SK-N-DZ (cell line): ENCODE measurements around the gene ALK.
A peak's percentile ranks its signal among the peaks of the same experiment; 100 is the strongest.

Experiments
- DNase-seq: peaks from one replicate; pipeline ENCODE4 v3.0.0-alpha.2; 2015; ENCODE audit warnings: low spot score

The ALK gene

DNA sequence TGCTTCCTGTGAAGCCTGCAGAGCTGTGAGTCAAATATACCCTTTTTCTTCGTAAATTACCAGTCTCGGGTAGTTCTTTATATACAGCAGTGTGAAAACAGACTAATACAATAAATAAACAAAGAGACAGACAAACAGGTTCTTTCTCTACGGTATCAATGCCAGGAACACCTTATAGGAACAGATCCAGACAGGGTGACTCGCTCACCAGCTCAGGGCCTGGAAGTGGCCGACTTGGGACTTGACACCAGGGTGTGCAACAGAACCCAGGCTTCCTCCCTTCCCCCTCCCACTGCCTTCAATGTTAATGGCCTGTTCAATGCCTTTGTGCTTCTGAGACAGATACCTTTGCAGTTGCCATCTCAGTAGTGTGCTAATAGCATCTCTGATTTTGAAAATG, 309.5 kb downstream of the ALK start:
- no peak for DNase-seq

- DNase-seq: no peak
These were observed 310.1 kb downstream of the ALK start for GRCh38 chr2:29611261-29611660.

DNA sequence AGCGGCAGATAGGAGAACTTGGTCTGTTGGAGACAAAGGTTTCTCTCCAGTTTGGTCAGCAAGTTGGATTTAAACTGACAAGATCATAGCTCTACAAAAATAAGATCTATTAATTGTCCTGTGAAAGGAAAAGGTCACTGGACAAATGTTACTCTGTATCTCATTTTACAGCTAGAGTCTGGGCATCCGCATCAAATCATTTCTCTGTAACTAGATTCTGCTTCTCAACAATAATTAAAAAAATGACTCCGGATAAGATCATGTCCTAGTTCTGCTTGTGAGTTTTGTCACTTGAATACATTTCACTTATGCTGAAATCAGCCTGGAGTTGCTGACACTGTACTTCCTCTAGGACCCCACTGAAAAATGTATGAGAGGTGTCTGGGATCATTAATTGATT, 310.8 kb downstream of the ALK start:
- DNase-seq: no peak

DNA sequence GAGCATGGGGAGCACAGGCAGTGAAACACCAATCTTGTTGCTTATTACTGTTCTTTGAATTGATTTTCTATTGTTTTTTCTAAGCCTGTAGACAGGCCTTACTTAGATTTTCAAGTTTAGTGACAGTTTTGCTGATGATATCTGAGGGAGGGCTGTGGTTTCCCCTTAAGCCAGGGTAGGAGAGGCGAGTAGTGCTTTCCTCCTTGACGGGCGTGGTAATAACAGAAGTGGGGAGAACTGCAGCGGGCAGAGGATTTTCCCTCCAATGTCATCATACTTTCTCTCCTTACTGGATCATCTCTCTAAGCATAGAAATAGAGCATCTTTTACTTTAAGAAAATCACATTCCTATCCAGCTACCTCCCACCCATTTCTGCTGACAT, 314.4 kb downstream of the ALK start:
- no peak for DNase-seq

GRCh38 chr2:29606104-29607037, 315.0 kb downstream of the ALK start:
- no peak for DNase-seq

- DNase-seq: no peak
These were observed 318.0 kb downstream of the ALK start for GRCh38 chr2:29603341-29603740.

DNA sequence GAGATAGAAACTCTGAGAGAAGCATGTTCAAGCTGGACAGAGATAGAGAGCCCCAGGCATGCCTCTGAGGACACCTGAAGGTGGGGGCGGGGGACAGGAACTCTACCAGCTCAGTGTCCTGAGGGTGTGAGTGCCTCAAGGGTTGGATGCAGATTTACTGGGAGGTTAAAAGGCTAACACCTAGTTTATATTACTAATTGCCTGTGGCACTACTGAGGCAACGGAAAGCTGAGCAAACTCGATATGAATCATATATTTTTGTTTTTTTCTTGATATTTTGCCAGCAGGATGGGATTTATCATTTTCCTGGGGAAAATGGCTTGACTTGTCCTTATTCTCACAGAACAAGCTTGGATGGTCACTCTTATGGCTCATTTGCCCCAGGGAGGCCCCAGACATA, 319.5 kb downstream of the ALK start:
- DNase-seq: no peak

GRCh38 chr2:29601321-29601720, 320.1 kb downstream of the ALK start:
- DNase-seq: no peak

DNA sequence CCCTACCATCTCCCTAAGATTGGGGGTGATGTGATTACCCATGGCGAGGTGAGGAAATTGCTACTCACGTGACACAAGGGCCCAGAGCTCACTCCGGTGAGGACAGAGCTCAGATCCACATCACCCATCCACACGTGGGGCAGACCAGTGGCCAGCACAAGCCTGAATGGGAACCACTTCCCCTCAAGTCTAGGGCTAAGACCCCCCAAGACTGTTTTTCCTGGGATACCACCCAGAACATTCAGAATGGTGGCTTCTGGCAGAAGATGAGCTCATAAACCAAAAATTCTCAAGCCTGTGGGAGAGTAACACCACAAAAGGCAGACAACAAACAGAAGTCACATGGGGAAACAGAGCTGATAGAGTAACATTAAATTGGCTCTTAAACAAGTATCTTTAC, 321.4 kb downstream of the ALK start:
- no peak for DNase-seq

DNA sequence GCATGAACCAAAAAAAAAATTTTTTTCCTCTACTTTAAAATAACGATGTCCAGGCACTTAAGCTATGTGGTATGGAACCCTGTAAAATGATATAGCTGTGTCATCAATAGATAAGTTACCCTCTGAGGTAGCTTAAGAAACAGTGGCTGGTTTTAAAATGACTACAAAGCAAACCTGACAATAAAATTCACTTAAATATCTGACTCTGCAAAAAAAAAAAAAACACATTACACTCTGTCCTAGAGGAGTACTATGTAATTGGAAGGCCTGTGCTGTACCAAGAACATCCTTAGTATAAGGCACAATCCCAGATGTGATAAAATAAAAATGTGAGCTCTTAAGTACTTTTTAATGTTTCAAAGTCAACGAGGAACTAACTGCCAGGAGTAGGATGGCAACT, 322.4 kb downstream of the ALK start:
- DNase-seq: no peak

DNA sequence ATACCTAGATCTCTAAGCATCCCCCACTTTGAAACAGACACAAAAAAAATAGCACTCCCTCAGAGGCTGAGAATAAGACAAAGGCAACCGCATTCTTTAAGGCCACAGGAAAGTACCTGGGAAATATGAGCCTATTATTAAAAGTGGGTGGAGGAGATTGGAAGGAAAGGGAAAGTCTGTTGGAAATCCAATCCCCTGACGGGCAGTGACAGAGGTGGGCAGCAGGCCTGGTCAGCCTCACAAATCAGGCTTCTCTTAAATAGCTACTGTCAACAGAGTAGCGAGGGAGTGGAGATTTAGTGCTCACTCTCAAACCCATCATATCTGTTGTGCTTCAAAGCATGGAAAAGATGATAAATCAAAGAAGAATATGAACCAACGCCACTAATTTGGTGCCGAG, 324.4 kb downstream of the ALK start:
- DNase-seq: peak; percentile 52

GRCh38 chr2:29596584-29596983, 324.8 kb downstream of the ALK start:
- no peak for DNase-seq

DNA sequence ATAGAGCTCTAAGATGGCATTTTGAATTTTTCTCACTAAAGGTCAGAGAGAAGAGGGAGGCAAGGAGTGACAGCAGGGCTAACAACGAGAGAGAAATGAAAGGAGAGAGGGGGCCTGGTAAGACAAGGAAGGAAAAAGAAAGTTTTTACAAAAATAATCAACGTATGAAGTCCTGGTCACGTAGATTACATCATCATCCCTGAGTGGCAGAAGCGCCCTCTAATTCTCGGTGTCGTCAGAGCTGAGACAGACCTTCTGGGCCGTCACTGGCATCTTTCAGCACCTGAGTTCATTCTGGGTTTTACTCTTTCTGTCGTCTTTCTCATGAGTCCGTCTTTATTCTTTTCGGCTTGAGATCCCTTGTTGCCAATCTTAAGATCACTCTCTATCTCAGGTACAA, 329.8 kb downstream of the ALK start:
- DNase-seq: no peak

DNA sequence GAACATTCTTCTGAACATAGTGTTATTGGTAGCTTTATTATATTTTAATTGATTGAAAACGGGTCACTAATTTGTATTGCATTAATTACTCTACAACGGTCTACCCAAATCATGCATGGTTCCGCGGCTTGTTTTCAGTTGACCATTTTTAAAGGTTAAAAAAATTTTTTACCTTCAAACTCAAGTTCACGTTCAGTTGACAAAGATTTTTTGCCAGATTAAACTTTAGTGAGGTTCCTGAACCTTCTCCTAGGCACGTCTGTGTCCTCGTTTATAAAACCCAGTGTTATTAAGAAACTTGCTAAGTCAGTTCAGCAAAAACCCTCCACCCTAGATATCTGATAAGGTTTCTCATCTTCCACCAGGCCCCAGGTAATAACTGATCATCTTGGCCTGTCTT, 331.2 kb downstream of the ALK start:
- DNase-seq: no peak

DNA sequence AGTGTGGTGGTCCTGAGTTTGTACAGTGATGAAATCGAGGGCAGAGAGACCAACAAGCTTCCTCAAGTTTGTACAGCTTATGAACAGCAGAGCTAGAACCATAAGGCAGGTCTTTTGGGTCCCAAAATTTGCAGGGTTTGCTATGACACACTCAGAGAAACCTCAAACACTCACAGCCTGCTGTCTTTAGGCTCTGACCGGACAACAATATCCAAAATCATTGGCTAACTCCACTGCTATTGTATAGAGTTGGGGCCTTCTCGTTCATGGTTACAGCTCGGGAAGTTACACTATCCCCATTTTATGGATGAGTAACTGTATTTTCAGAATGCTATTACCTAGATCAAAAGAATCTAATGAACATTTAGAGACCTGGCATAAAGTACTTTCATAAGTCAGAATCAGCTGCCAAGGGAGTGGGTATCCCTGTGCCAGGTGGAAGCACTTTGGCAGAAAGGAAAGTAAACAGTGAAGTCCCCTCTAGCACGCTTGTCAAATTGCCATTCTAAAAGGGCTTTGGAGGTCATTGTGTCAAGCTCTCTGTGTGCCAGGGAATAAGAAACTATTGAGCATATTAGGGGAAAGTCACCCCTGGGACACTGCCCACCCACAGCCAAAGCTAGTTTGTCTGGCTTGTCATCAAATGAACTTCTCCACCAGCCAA, 331.8 kb downstream of the ALK start:
- DNase-seq: no peak

DNA sequence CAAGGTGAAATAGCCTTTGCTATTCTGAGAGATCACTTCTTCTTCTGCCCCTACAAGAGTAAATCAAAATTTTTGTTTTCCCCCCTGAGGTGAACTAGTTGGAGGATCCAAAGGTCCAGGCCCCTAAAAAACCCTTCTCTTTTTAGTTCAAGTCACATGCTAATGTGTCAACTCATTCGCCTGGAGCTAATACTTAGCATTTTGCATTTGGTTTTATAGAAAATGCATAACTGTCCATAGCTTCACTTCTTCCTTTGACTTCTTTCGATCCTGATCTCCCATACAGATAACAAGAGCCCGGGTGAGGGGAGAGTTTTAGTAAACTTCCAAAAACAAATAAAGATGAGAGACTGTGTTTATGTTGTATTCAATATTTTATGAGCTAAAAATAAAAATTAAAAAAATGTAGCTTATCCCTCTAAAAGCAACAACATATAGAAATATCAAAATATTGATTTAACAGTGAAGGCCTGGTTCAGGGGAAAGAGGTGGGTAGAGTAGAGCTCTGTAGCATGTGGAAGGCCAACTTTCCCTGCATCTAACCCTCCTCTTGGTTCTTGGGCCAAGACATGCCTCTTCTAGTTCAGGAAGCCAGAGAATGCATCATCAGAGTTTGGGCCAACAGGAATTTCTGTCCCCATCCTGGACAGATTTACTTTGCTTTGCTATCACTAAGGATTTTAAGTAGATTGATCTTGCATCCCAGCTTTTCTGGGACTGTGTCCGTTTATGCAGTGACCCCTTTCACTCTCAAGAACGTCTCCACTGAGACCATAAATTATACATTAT, 333.8 kb downstream of the ALK start:
- DNase-seq: no peak

GRCh38 chr2:29586919-29587318, 334.5 kb downstream of the ALK start:
- no peak for DNase-seq

DNA sequence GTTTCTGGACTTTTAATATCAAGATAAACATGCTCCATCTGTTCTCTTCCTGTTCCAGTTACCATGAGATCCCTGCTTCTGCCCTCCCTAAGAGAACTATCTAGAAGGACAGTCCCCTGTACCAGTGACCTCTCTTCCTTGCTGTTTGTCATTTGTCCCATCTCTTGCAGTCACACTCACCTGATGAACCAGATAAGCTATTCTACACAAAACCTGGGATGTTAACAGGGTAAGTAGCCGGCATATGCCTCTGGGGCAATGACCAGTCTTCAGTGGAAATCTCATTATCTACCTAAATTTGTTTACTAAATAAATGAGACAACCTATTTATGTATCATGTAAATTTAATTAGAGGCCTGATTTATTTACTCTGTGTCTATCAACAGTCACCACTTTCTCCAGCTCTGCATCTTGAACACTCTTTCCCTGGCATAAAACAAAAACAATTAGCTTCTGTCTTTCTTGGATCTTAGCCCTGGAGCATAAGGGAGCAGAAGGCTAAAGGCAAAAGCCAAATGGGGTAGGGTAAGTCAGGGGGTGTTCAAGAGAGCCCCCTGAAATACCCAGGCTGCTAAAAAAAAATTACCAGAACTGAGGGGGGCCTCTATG, 337.7 kb downstream of the ALK start:
- peak; percentile 90 for DNase-seq

DNA sequence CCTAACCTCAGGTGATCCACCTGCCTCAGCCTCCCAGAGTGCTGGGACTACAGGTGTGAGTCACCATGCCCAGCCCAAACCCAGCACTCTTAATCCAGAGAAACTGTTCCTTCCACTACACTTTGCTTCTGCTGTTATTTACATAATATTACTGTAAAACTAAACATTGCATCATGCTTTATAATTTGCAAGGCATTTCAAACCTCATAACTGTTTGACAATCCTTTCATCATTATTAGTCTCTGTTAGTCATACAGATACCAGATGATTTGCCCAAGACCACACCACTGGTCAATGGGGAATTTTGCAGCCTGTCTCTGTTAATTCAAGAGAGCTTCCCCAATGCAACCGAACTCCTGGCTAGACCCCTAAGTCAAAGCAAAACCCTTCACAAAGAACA, 338.3 kb downstream of the ALK start:
- no peak for DNase-seq

GRCh38 chr2:29582062-29582461, 339.3 kb downstream of the ALK start:
- DNase-seq: no peak

- DNase-seq: peak; percentile 94
These were observed 341.2 kb downstream of the ALK start for GRCh38 chr2:29580223-29580622.
